IMR-90 (cell line): Measurements from ENCODE around the gene NTPCR. TPM values are rescaled to one million over a fixed set of nuclear protein-coding genes. Genes with fewer than 3 reads are reported as not detected.

Source experiments
- ATAC-seq: fragments of 200-7000 bp; cut with Tn5 transposase; 2 replicates; pipeline ENCODE4 v1.9.1; 2020; ENCODE audit warnings: low read depth, mild to moderate bottlenecking, moderate library complexity
- BruUV-seq: library from RNA; stranded (reverse); fragments of 400-500 nt; replicated peaks from 2 replicates; lab custom pipeline; 2021; lab: Mats Ljungman, UMichigan
- CTCF ChIA-PET: fragments of 300-600 bp; formaldehyde crosslinking; extraction: SDS; loops from one replicate; lab custom pipeline; 2021; ENCODE audit warnings: antibody characterized with exemption; lab: Yijun Ruan, JAX
- POLR2A ChIA-PET: fragments of 300-600 bp; sonication (Branson Sonifier 250); formaldehyde crosslinking; loops from one replicate; lab custom pipeline; 2022; ENCODE audit warnings: antibody characterized with exemption; ENCODE audit not compliant: unreplicated experiment; lab: Charles Lee
- DNase-seq: peaks from one replicate; pipeline ENCODE4 v3.0.0; 2013
- H2AFZ ChIP-seq: replicated peaks from 2 replicates; pipeline ENCODE3; 2013; ENCODE audit warnings: low read length, mild to moderate bottlenecking; ENCODE audit not compliant: poor library complexity
- H2AK5ac ChIP-seq: 2 replicates; pipeline ENCODE4 v1.6.1; 2013; ENCODE audit warnings: low read depth, low read length, inconsistent platforms
- H2AK9ac ChIP-seq: replicated peaks from 2 replicates; pipeline ENCODE3; 2013; ENCODE audit warnings: mild to moderate bottlenecking, low read depth, low read length, moderate library complexity; ENCODE audit not compliant: poor library complexity
- H2BK120ac ChIP-seq: 2 replicates; pipeline ENCODE4 v1.6.1; 2013; ENCODE audit warnings: low read depth, low read length, inconsistent platforms
- H2BK15ac ChIP-seq: 3 replicates; pipeline ENCODE4 v1.6.1; 2013; ENCODE audit warnings: low read depth, low read length, inconsistent platforms
- H2BK20ac ChIP-seq: 2 replicates; pipeline ENCODE4 v1.6.1; 2013; ENCODE audit warnings: low read depth, mild to moderate bottlenecking, inconsistent platforms, low read length, moderate library complexity
- H2BK5ac ChIP-seq: 2 replicates; pipeline ENCODE4 v1.6.1; 2013; ENCODE audit warnings: mild to moderate bottlenecking, low read depth, low read length, inconsistent platforms; ENCODE audit not compliant: poor library complexity, severe bottlenecking
- H3K14ac ChIP-seq: replicated peaks from 2 replicates; pipeline ENCODE4 v1.6.1; 2013; ENCODE audit warnings: low read depth, low read length, inconsistent platforms
- H3K18ac ChIP-seq: 2 replicates; pipeline ENCODE4 v1.6.1; 2013; ENCODE audit warnings: low read depth, low read length, control low read depth
- H3K23ac ChIP-seq: 2 replicates; pipeline ENCODE4 v1.6.1; 2013; ENCODE audit warnings: low read depth, low read length, inconsistent platforms
- H3K27ac ChIP-seq: 2 replicates; pipeline ENCODE4 v1.5.1; 2013; ENCODE audit warnings: mild to moderate bottlenecking, control low read depth, low read length; ENCODE audit not compliant: insufficient read depth
- H3K27me3 ChIP-seq: 2 replicates; pipeline ENCODE4 v1.6.1; 2013; ENCODE audit warnings: low read length; ENCODE audit not compliant: control insufficient read depth, insufficient read depth
- H3K36me3 ChIP-seq: 2 replicates; pipeline ENCODE4 v1.6.1; 2013; ENCODE audit warnings: low read length, mixed read lengths; ENCODE audit not compliant: control insufficient read depth, insufficient read depth
- H3K4ac ChIP-seq: 2 replicates; pipeline ENCODE4 v1.6.1; 2013; ENCODE audit warnings: low read depth, low read length, inconsistent platforms
- H3K4me1 ChIP-seq: 2 replicates; pipeline ENCODE4 v1.6.1; 2013; ENCODE audit warnings: low read length, mixed read lengths; ENCODE audit not compliant: control insufficient read depth, insufficient read depth
- H3K4me2 ChIP-seq: 2 replicates; pipeline ENCODE4 v1.6.1; 2013; ENCODE audit warnings: low read depth, mild to moderate bottlenecking, control low read depth, low read length, moderate library complexity
- H3K4me3 ChIP-seq: 2 replicates; pipeline ENCODE4 v1.5.1; 2013; ENCODE audit warnings: low read depth, mild to moderate bottlenecking, control low read depth, low read length, moderate library complexity; ENCODE audit not compliant: insufficient read depth
- H3K56ac ChIP-seq: 2 replicates; pipeline ENCODE4 v1.6.1; 2013; ENCODE audit warnings: low read length, inconsistent platforms; ENCODE audit not compliant: insufficient read depth; ENCODE audit errors: extremely low read depth
- H3K79me1 ChIP-seq, 2 experiments: 2 replicates each; pipeline ENCODE4 v1.6.1; 2013; ENCODE audit warnings: low read length in 2 of 2, inconsistent platforms in 1 of 2, low read depth in 1 of 2
- H3K9ac ChIP-seq: 2 replicates; pipeline ENCODE4 v1.6.1; 2013; ENCODE audit warnings: low read depth, low read length, control low read depth
- H3K9me1 ChIP-seq: 2 replicates; pipeline ENCODE4 v1.6.1; 2013; ENCODE audit warnings: low read length, inconsistent platforms; ENCODE audit not compliant: insufficient read depth
- H3K9me3 ChIP-seq: 2 replicates; pipeline ENCODE4 v1.6.1; 2013; ENCODE audit warnings: low read length; ENCODE audit not compliant: control insufficient read depth, insufficient read depth
- H4K20me1 ChIP-seq: 2 replicates; pipeline ENCODE4 v1.6.1; 2013; ENCODE audit warnings: low read length, inconsistent platforms; ENCODE audit not compliant: insufficient read depth
- H4K5ac ChIP-seq: 2 replicates; pipeline ENCODE4 v1.6.1; 2013; ENCODE audit warnings: mild to moderate bottlenecking, low read depth, low read length, control low read depth
- H4K8ac ChIP-seq, 2 experiments: 2 replicates each; pipeline ENCODE4 v1.6.1; 2013; ENCODE audit warnings: low read depth in 2 of 2, low read length in 2 of 2, control low read depth in 1 of 2, inconsistent platforms in 1 of 2
- H4K91ac ChIP-seq: 2 replicates; pipeline ENCODE4 v1.6.1; 2013; ENCODE audit warnings: low read depth, low read length, inconsistent platforms; ENCODE audit not compliant: insufficient read depth
- BHLHE40 ChIP-seq: fragments of 150-350 bp; IDR thresholded peaks from 2 replicates; pipeline ENCODE4 v1.6.1; 2016; ENCODE audit warnings: mild to moderate bottlenecking, low read depth, low read length
- FOS ChIP-seq: fragments of 150-350 bp; IDR thresholded peaks from 2 replicates; pipeline ENCODE4 v1.6.1; 2016; ENCODE audit warnings: low read depth, low read length
- MAZ ChIP-seq: IDR thresholded peaks from 2 replicates; pipeline ENCODE4 v1.6.1; 2012; ENCODE audit warnings: low read depth, mild to moderate bottlenecking, low read length, improper control_type of control experiment, moderate library complexity, borderline replicate concordance
- RCOR1 ChIP-seq: IDR thresholded peaks from 2 replicates; pipeline ENCODE4 v1.6.1; 2012; ENCODE audit warnings: mild to moderate bottlenecking, low read length, improper control_type of control experiment; ENCODE audit not compliant: insufficient replicate concordance
- USF2 ChIP-seq: fragments of 150-350 bp; IDR thresholded peaks from 2 replicates; pipeline ENCODE4 v1.6.1; 2017; ENCODE audit warnings: mild to moderate bottlenecking, antibody characterized with exemption, low read length, low read depth
- WGBS, 2 experiments: methylation state at CpG; one replicate each; pipeline versions ENCODE4 v1.1.5 to v1.1.7; 2013; ENCODE audit warnings: missing lambda C conversion rate in 2 of 2; ENCODE audit not compliant: insufficient read length in 1 of 2; ENCODE audit errors: extremely low coverage in 2 of 2; 5-methylcytosine and 5-hydroxymethylcytosine counted together
- dilution Hi-C: fragments of 300-500 bp; cut with HindIII; formaldehyde crosslinking; loops from one replicate; pipeline ENCODE4 v1.14.3; 2018; ENCODE audit warnings: low sequenced_read_pairs; ENCODE audit not compliant: unreplicated experiment
- in situ Hi-C: fragments of 300-500 bp; cut with MboI; formaldehyde crosslinking; loops from 3 replicates; pipeline ENCODE4 v1.14.3; 2019; ENCODE audit warnings: low sequenced_read_pairs, inconsistent platforms, mixed read lengths
- intact Hi-C: fragments of 100-400 bp; cut with micrococcal nuclease; formaldehyde crosslinking; loops from 2 replicates; pipeline ENCODE4 v1.10.0; 2022
- polyA plus RNA-seq, 3 experiments: library from polyadenylated mRNA; depleted of rRNA; stranded (reverse); fragments of >200 nt; gene quantifications; 2 replicates each; pipeline ENCODE4 v1.2.3, GENCODE V29; 2012; ENCODE audit warnings: low replicate concordance in 1 of 3
- total RNA-seq: library from RNA; depleted of rRNA; stranded (reverse); fragments of >200 nt; gene quantifications from 2 replicates; pipeline ENCODE4 v1.2.3, GENCODE V29; 2012

The NTPCR gene
- total and polyA plus RNA-seq, 2 of the 4 experiments (the other 2 are of a cell fraction) = 13.3 to 16.5 TPM

GRCh38 chr1:233005703-233006102, 55.3 kb downstream of the NTPCR start:
- no TSS peak for BruUV-seq
- Histone ChIP-seq H4K5ac (no peak overlapping the region), H4K91ac (no peak overlapping the region), H3K56ac (no peak overlapping the region), H2BK120ac (0 out of 2 replicates have a peak overlapping the region, but pooled peaks have one; percentile 0), H3K27ac (no peak overlapping the region), H3K14ac (no peak overlapping the region), H2AFZ (no peak overlapping the region), H4K8ac (no peak overlapping the region), H3K4me2 (no peak overlapping the region), H3K79me1 (no peaks in the 10 kb centered on the region), H2BK5ac (no peak overlapping the region), H3K4me3 (no peak overlapping the region), H3K9me1 (peaks cover 8% of the 10 kb centered on the region), H2BK20ac (no peak overlapping the region; the same call in 1 of the 2 replicates), H3K36me3 (no peaks in the 10 kb centered on the region), H3K4ac (no peak overlapping the region), H3K9ac (no peak overlapping the region), H2BK15ac (no peak overlapping the region), H3K18ac (no peak overlapping the region), H4K20me1 (no peaks in the 10 kb centered on the region), H3K23ac (no peak overlapping the region), H2AK5ac (no peak overlapping the region), H2AK9ac (no peak overlapping the region), H3K4me1 (peaks cover 8% of the 10 kb centered on the region; the same call in 1 of the 2 replicates), H3K27me3 (no peaks in the 10 kb centered on the region), H3K9me3 (no peaks in the 10 kb centered on the region)
- intact Hi-C loops (no loop called here), dilution Hi-C loops (no loop called here), in situ Hi-C loops (no loop called here)
- POLR2A ChIA-PET = no interaction called here
- CTCF ChIA-PET = interaction anchor here (1.6 kb wide), 1 partner anchor 9 kb away, joined by 3 read pairs; no protein-coding TSS in a partner anchor
- WGBS, 2 experiments = 40% methylated on average over 1 of the region's 8 CpGs; no CpG with 5 or more reads in 1 of the 2 experiments
- peak; percentile 85 for DNase-seq
- TF ChIP-seq USF2 = no peak
- TF ChIP-seq MAZ = peak; percentile 52; the same call in 1 of the 2 replicates
- peak; percentile 56 for TF ChIP-seq BHLHE40
- TF ChIP-seq FOS = peak; percentile 41; the same call in 1 of the 2 replicates
- peak; percentile 50 for TF ChIP-seq RCOR1
- ATAC-seq = peak; percentile 86
